Measurements from ENCODE around the gene MUC22.

DNA sequence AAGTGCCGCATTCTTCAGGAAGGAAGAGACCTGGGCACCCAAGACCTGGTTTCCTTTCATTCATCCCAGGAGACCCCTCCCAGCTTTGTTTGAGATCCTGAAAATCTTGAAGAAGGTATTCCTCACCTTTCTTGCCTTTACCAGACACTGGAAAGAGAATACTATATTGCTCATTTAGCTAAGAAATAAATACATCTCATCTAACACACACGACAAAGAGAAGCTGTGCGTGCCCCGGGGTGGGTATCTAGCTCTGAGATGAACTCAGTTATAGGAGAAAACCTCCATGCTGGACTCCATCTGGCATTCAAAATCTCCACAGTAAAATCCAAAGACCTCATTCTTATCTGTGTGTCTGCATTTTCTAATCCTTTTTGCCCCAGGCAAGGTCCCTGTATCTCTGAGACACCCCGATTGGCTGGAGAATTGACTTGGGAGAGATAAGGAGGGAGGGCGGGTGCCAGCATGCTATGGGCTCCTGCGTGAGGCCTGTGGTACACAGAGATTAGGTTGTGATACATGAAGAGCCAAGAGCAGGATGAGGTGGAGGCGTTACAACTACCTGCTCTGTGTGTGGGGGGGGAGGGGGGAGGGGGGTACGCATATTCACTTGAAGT lies 22.0 kb upstream of the MUC22 start:
- TF ChIP-seq POLR2A (IDR thresholded peaks at IDR 0.05) (no peak), POLR2AphosphoS5 (IDR thresholded peaks at IDR 0.05) (no peak)
- TF ChIP-seq, protein P1, sequence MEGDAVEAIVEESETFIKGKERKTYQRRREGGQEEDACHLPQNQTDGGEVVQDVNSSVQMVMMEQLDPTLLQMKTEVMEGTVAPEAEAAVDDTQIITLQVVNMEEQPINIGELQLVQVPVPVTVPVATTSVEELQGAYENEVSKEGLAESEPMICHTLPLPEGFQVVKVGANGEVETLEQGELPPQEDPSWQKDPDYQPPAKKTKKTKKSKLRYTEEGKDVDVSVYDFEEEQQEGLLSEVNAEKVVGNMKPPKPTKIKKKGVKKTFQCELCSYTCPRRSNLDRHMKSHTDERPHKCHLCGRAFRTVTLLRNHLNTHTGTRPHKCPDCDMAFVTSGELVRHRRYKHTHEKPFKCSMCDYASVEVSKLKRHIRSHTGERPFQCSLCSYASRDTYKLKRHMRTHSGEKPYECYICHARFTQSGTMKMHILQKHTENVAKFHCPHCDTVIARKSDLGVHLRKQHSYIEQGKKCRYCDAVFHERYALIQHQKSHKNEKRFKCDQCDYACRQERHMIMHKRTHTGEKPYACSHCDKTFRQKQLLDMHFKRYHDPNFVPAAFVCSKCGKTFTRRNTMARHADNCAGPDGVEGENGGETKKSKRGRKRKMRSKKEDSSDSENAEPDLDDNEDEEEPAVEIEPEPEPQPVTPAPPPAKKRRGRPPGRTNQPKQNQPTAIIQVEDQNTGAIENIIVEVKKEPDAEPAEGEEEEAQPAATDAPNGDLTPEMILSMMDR (IDR thresholded peaks at IDR 0.05) = no peak
